Activated CD4-positive, alpha-beta T cell treated with anti-CD3 and anti-CD28 coated beads for 36 hours (primary cell): ENCODE data around the gene TET1. TPM values are rescaled to one million over a fixed set of nuclear protein-coding genes. Genes with fewer than 3 reads are reported as not detected.

Experiments
- ATAC-seq: fragments of 200-7000 bp; cut with Tn5 transposase; one replicate; pipeline ENCODE4 v1.10.0; 2021; ENCODE audit warnings: mild to moderate bottlenecking, moderate library complexity
- CTCF ChIA-PET: fragments of 350-600 bp; sonication (Branson Sonifier 250); formaldehyde crosslinking; loops from one replicate; lab custom pipeline; 2021; ENCODE audit warnings: antibody characterized with exemption; lab: Charles Lee
- POLR2A ChIA-PET: fragments of 350-600 bp; sonication (Branson Sonifier 250); formaldehyde crosslinking; loops from one replicate; lab custom pipeline; 2021; ENCODE audit warnings: antibody characterized with exemption, inconsistent platforms; lab: Charles Lee
- DNase-seq: peaks from one replicate; pipeline ENCODE4 v3.0.0-alpha.2; 2020
- H3K27ac Mint-ChIP-seq: one replicate; pipeline ENCODE4 v1.8.0; 2021; ENCODE audit warnings: mixed read lengths
- H3K27me3 Mint-ChIP-seq: one replicate; pipeline ENCODE4 v1.8.0; 2021; ENCODE audit warnings: mixed read lengths
- H3K36me3 Mint-ChIP-seq: one replicate; pipeline ENCODE4 v1.8.0; 2021; ENCODE audit warnings: low read depth, mixed read lengths
- H3K4me1 Mint-ChIP-seq: one replicate; pipeline ENCODE4 v1.8.0; 2021; ENCODE audit warnings: mixed read lengths
- H3K4me3 Mint-ChIP-seq: one replicate; pipeline ENCODE4 v1.8.0; 2021; ENCODE audit warnings: mild to moderate bottlenecking, moderate library complexity, mixed read lengths
- H3K9me3 Mint-ChIP-seq: one replicate; pipeline ENCODE4 v1.8.0; 2021; ENCODE audit warnings: low read depth, mixed read lengths
- intact Hi-C, 2 experiments: fragments of 100-400 bp; cut with DNase I in 1 of 2; cut with micrococcal nuclease in 1 of 2; formaldehyde crosslinking; loops; one replicate each; pipeline versions ENCODE4 v1.14.2 to v1.15.1; 2022 to 2024; cut with DNase I, micrococcal nuclease
- total RNA-seq, 2 experiments: library from RNA; stranded (reverse); gene quantifications; one replicate each; pipeline ENCODE4 v1.2.3, GENCODE V29; 2021

TET1 gene
- total RNA-seq, 2 experiments from 2014 or later = 0.71 to 1.3 TPM

- DNase-seq (peak; percentile 58), ATAC-seq (peak; percentile 80)
- ChIA-PET CTCF (interaction anchor here (0.6 to 2.0 kb wide), 27 partner anchors 9 to 591 kb away, joined by 3 to 10 read pairs (median 3); partner anchors contain the start of gene TET1), POLR2A (no interaction called here)
- intact Hi-C loops = loop anchor here (2.0 to 5.0 kb wide), 2 partner anchors 171 to 346 kb away; partner anchors contain the start of gene CCAR1 (in 1 of the 2)
- Mint-ChIP-seq H3K4me3 (no peak overlapping the region), H3K9me3 (no peaks in the 10 kb centered on the region), H3K27ac (no peak overlapping the region), H3K4me1 (no peaks in the 10 kb centered on the region), H3K27me3 (no peaks in the 10 kb centered on the region), H3K36me3 (no peaks in the 10 kb centered on the region)
These were observed 9.3 kb upstream of the TET1 start for GRCh38 chr10:68550747-68551411.

GRCh38 chr10:68553138-68553537 lies 7.0 kb upstream of the TET1 start:
- CTCF ChIA-PET = interaction anchor here (0.7 to 0.9 kb wide), 2 partner anchors 10 to 439 kb away, joined by 3 to 4 read pairs; no protein-coding TSS in a partner anchor
- no peak for DNase-seq
- Mint-ChIP-seq H3K4me3 (no peak overlapping the region), H3K9me3 (no peaks in the 10 kb centered on the region), H3K4me1 (no peaks in the 10 kb centered on the region), H3K27ac (no peak overlapping the region), H3K36me3 (no peaks in the 10 kb centered on the region), H3K27me3 (peaks cover 4% of the 10 kb centered on the region)
- POLR2A ChIA-PET = no interaction called here
- intact Hi-C loops = loop anchor here in 1 of 2 experiments (5.0 kb wide), 1 partner anchor 169 kb away; the partner anchor contains the start of gene CCAR1
- ATAC-seq = no peak

GRCh38 chr10:68553599-68553998 lies 6.5 kb upstream of the TET1 start:
- no peaks in the 10 kb centered on the region for H3K36me3 Mint-ChIP-seq
- H3K27me3 Mint-ChIP-seq = peaks cover 5% of the 10 kb centered on the region
- H3K4me1 Mint-ChIP-seq = no peaks in the 10 kb centered on the region
- no peak overlapping the region for H3K27ac Mint-ChIP-seq
- POLR2A ChIA-PET = no interaction called here
- no peak for ATAC-seq
- no peak overlapping the region for H3K4me3 Mint-ChIP-seq
- CTCF ChIA-PET = interaction anchor here (0.6 to 0.7 kb wide), 2 partner anchors 52 to 1330 kb away, joined by 3 read pairs; no protein-coding TSS in a partner anchor
- H3K9me3 Mint-ChIP-seq = no peaks in the 10 kb centered on the region
- intact Hi-C loops = loop anchor here in 1 of 2 experiments (5.0 kb wide), 1 partner anchor 169 kb away; the partner anchor contains the start of gene CCAR1
- no peak for DNase-seq

GRCh38 chr10:68558478-68558877 lies 1.7 kb upstream of the TET1 start:
- intact Hi-C loops = no loop called here

GRCh38 chr10:68559251-68559650 lies 886 bp upstream of the TET1 start:
- ATAC-seq (no peak), DNase-seq (no peak)
- CTCF ChIA-PET = interaction anchor here (1.0 kb wide), 1 partner anchor 8 kb away, joined by 3 read pairs; no protein-coding TSS in a partner anchor
- Mint-ChIP-seq H3K9me3 (no peaks in the 10 kb centered on the region), H3K4me1 (peaks cover 22% of the 10 kb centered on the region), H3K4me3 (no peak overlapping the region), H3K27me3 (peaks cover 39% of the 10 kb centered on the region), H3K36me3 (no peaks in the 10 kb centered on the region), H3K27ac (no peak overlapping the region)
- intact Hi-C loops = no loop called here
- POLR2A ChIA-PET = interaction anchor here (0.6 kb wide), 1 partner anchor 76 kb away, joined by 8 read pairs; no protein-coding TSS in a partner anchor

More at GRCh38 chr10:68558478-68558877, 1.7 kb upstream of the TET1 start:
- CTCF ChIA-PET = no interaction called here
- no peaks in the 10 kb centered on the region for H3K36me3 Mint-ChIP-seq
- H3K27ac Mint-ChIP-seq = no peak overlapping the region
- H3K27me3 Mint-ChIP-seq = peaks cover 38% of the 10 kb centered on the region
- no peaks in the 10 kb centered on the region for H3K9me3 Mint-ChIP-seq
- ATAC-seq (no peak), DNase-seq (no peak)
- peaks cover 22% of the 10 kb centered on the region for H3K4me1 Mint-ChIP-seq
- POLR2A ChIA-PET = no interaction called here
- H3K4me3 Mint-ChIP-seq = no peak overlapping the region

- Mint-ChIP-seq H3K36me3 (no peaks in the 10 kb centered on the region), H3K27ac (no peak overlapping the region), H3K9me3 (no peaks in the 10 kb centered on the region), H3K4me3 (peak overlapping the region; percentile 43), H3K4me1 (peaks cover 22% of the 10 kb centered on the region), H3K27me3 (peaks cover 42% of the 10 kb centered on the region)
- ChIA-PET POLR2A (no interaction called here), CTCF (interaction anchor here (1.0 kb wide), 1 partner anchor 9 kb away, joined by 3 read pairs; no protein-coding TSS in a partner anchor)
- ATAC-seq = peak; percentile 66
- peak; percentile 45 for DNase-seq
- intact Hi-C loops = loop anchor here (1.0 to 5.0 kb wide), 2 partner anchors 40 to 42 kb away; no protein-coding TSS in a partner anchor
These were observed 324 bp upstream of the TET1 start for GRCh38 chr10:68559841-68560185.

- ATAC-seq = peak; percentile 34
- Mint-ChIP-seq H3K27me3 (peaks cover 42% of the 10 kb centered on the region), H3K9me3 (no peaks in the 10 kb centered on the region), H3K4me3 (peak overlapping the region; percentile 58), H3K4me1 (peaks cover 22% of the 10 kb centered on the region), H3K36me3 (no peaks in the 10 kb centered on the region), H3K27ac (no peak overlapping the region)
- intact Hi-C loops = loop anchor here (1.0 to 5.0 kb wide), 2 partner anchors 39 to 41 kb away; no protein-coding TSS in a partner anchor
- DNase-seq = peak; percentile 24
- POLR2A ChIA-PET = no interaction called here
- CTCF ChIA-PET = interaction anchor here (0.6 to 1.2 kb wide), 3 partner anchors 10 to 1785 kb away, joined by 3 to 4 read pairs (median 3); no protein-coding TSS in a partner anchor
These were observed 1.1 kb downstream of the TET1 start for GRCh38 chr10:68560943-68561864.

GRCh38 chr10:68561865-68562649 lies 1.9 kb downstream of the TET1 start:
- H3K9me3 Mint-ChIP-seq = no peaks in the 10 kb centered on the region
- no peak for ATAC-seq
- CTCF ChIA-PET = interaction anchor here (0.6 to 1.2 kb wide), 4 partner anchors 11 to 1784 kb away, joined by 3 to 4 read pairs (median 3); no protein-coding TSS in a partner anchor
- H3K4me3 Mint-ChIP-seq = peak overlapping the region; percentile 25
- no peak for DNase-seq
- intact Hi-C loops = loop anchor here in 1 of 2 experiments (5.0 kb wide), 1 partner anchor 40 kb away; no protein-coding TSS in a partner anchor
- peaks cover 22% of the 10 kb centered on the region for H3K4me1 Mint-ChIP-seq
- no peaks in the 10 kb centered on the region for H3K36me3 Mint-ChIP-seq
- H3K27ac Mint-ChIP-seq = no peak overlapping the region
- peaks cover 42% of the 10 kb centered on the region for H3K27me3 Mint-ChIP-seq
- POLR2A ChIA-PET = no interaction called here

GRCh38 chr10:68562661-68563570 lies 2.8 kb downstream of the TET1 start:
- CTCF ChIA-PET = interaction anchor here (0.7 to 2.0 kb wide), 6 partner anchors 10 to 387 kb away, joined by 3 to 10 read pairs (median 3); no protein-coding TSS in a partner anchor
- Mint-ChIP-seq H3K4me3 (peak overlapping the region; percentile 26), H3K27ac (no peak overlapping the region), H3K36me3 (no peaks in the 10 kb centered on the region), H3K4me1 (peaks cover 22% of the 10 kb centered on the region), H3K27me3 (peaks cover 40% of the 10 kb centered on the region), H3K9me3 (no peaks in the 10 kb centered on the region)
- DNase-seq (no peak), ATAC-seq (no peak)
- POLR2A ChIA-PET = no interaction called here
- intact Hi-C loops = loop anchor here in 1 of 2 experiments (5.0 kb wide), 1 partner anchor 39 kb away; no protein-coding TSS in a partner anchor
